Esophagus squamous epithelium (tissue), 5 donors: ENCODE results near the gene AMN. TPM values are rescaled to one million over a fixed set of nuclear protein-coding genes. Genes with fewer than 3 reads are reported as not detected.

ENCODE experiments used
- DNase-seq: peaks from one replicate; lab custom pipeline; 2025; lab: John Stamatoyannopoulos, UW
- H3K27ac ChIP-seq, 4 donors: fragments of 200-600 bp; sonication (generic); one replicate each; pipeline ENCODE4 v1.5.1; 2016 to 2019; ENCODE audit warnings: mild to moderate bottlenecking in 1 of 4
- H3K27me3 ChIP-seq, 4 donors: fragments of 200-600 bp; sonication (generic); 1 replicate in 3 of 4; 2 replicates in 1 of 4; pipeline versions ENCODE4 v1.5.1 to v1.6.0; 2017 to 2021; ENCODE audit warnings: antibody characterized with exemption in 1 of 4
- H3K36me3 ChIP-seq, 3 donors: fragments of 200-600 bp; sonication (generic); one replicate each; pipeline ENCODE4 v1.5.1; 2016 to 2019
- H3K4me1 ChIP-seq, 3 donors: fragments of 200-600 bp; sonication (generic); one replicate each; pipeline ENCODE4 v1.5.1; 2017 to 2019
- H3K4me3 ChIP-seq, 4 donors: fragments of 200-600 bp; sonication (generic); 1 replicate in 3 of 4; 2 replicates in 1 of 4; pipeline ENCODE4 v1.5.1; 2016 to 2019; ENCODE audit warnings: mild to moderate bottlenecking in 2 of 4, moderate library complexity in 1 of 4
- H3K9me3 ChIP-seq, 3 donors: fragments of 200-600 bp; sonication (generic); one replicate each; pipeline ENCODE4 v1.5.1; 2016 to 2019
- CTCF ChIP-seq, 6 experiments: fragments of 450-650 bp in 4 of 6; fragments of 200-600 bp in 2 of 6; sonication (generic) in 2 of 6; IDR thresholded peaks; one replicate each; pipeline ENCODE4 v1.5.1; 2016 to 2019; ENCODE audit warnings: antibody characterized with exemption in 6 of 6, mild to moderate bottlenecking in 4 of 6, moderate library complexity in 4 of 6
- POLR2A ChIP-seq, 4 donors: fragments of 450-650 bp; IDR thresholded peaks; one replicate each; pipeline ENCODE4 v1.6.1; 2017; ENCODE audit warnings: antibody characterized with exemption in 4 of 4, mild to moderate bottlenecking in 4 of 4, moderate library complexity in 3 of 4
- WGBS, 2 donors: methylation state at CpG; one replicate each; pipeline ENCODE4 v1.1.5; 2018; 5-methylcytosine and 5-hydroxymethylcytosine counted together
- intact Hi-C: fragments of 100-400 bp; cut with DNase I; formaldehyde crosslinking; loops from one replicate; pipeline ENCODE4 v1.15.0; 2022
- total RNA-seq, 4 donors: library from RNA; depleted of rRNA; stranded (reverse); fragments of >200 nt; gene quantifications; one replicate each; pipeline ENCODE4 v1.1.0, GENCODE V29; 2016
- donor health status: DM: yes; HTN: yes; CAD: no.

The AMN gene
- total RNA-seq, 4 donors from 2014 or later: 7.6 to 24.0 (median 19.7) TPM

GRCh38 chr14:102969060-102969791 is 46.8 kb downstream of the AMN start:
- TF ChIP-seq CTCF (IDR thresholded peaks at IDR 0.05): no peak
- TF ChIP-seq POLR2A (IDR thresholded peaks at IDR 0.05): no peak
- WGBS, 2 donors: 90 to 92% methylated on average over 18 to 20 of the region's 26 CpGs
- Histone ChIP-seq H3K36me3 (peaks cover 34 to 98% (median 59%) of the 10 kb centered on the region in 3 donors), H3K9me3 (no peaks in the 10 kb centered on the region), H3K27me3 (no peaks in the 10 kb centered on the region), H3K4me1 (no peaks in the 10 kb centered on the region), H3K27ac (no peak overlapping the region), H3K4me3 (no peak overlapping the region)
- intact Hi-C loops: no loop called here
- no peak for DNase-seq

GRCh38 chr14:102969901-102970300 is 47.4 kb downstream of the AMN start:
- H3K36me3 ChIP-seq: peaks cover 38 to 98% (median 54%) of the 10 kb centered on the region in 3 donors

GRCh38 chr14:102970496-102970895 is 48.0 kb downstream of the AMN start:
- 89 to 93% methylated on average over 10 of the region's 10 CpGs for WGBS, 2 donors
- DNase-seq: no peak
- intact Hi-C loops: no loop called here
- no peaks in the 10 kb centered on the region for H3K9me3 ChIP-seq
- peaks cover 39 to 98% (median 55%) of the 10 kb centered on the region in 3 donors for H3K36me3 ChIP-seq
- no peaks in the 10 kb centered on the region for H3K27me3 ChIP-seq
- TF ChIP-seq POLR2A (IDR thresholded peaks at IDR 0.05) (no peak), CTCF (IDR thresholded peaks at IDR 0.05) (no peak)
- H3K4me1 ChIP-seq: no peaks in the 10 kb centered on the region
- H3K27ac ChIP-seq: no peak overlapping the region
- no peak overlapping the region for H3K4me3 ChIP-seq

More at GRCh38 chr14:102969901-102970300, 47.4 kb downstream of the AMN start:
- no peaks in the 10 kb centered on the region for H3K4me1 ChIP-seq
- intact Hi-C loops: no loop called here
- no peaks in the 10 kb centered on the region for H3K9me3 ChIP-seq
- no peak for TF ChIP-seq CTCF (IDR thresholded peaks at IDR 0.05)
- TF ChIP-seq POLR2A (IDR thresholded peaks at IDR 0.05): no peak
- DNase-seq: no peak
- no peak overlapping the region for H3K4me3 ChIP-seq
- no peak overlapping the region for H3K27ac ChIP-seq
- 92 to 94% methylated on average over 10 to 11 of the region's 11 CpGs for WGBS, 2 donors
- no peaks in the 10 kb centered on the region for H3K27me3 ChIP-seq

- Histone ChIP-seq H3K4me3 (no peak overlapping the region), H3K27me3 (no peaks in the 10 kb centered on the region), H3K27ac (no peak overlapping the region), H3K36me3 (peaks cover 32 to 98% (median 51%) of the 10 kb centered on the region in 3 donors), H3K4me1 (no peaks in the 10 kb centered on the region), H3K9me3 (no peaks in the 10 kb centered on the region)
- 91 to 99% methylated on average over 8 of the region's 9 CpGs for WGBS, 2 donors
- TF ChIP-seq CTCF (IDR thresholded peaks at IDR 0.05): no peak
- TF ChIP-seq POLR2A (IDR thresholded peaks at IDR 0.05): no peak
- DNase-seq: no peak
- intact Hi-C loops: no loop called here
Measured at GRCh38 chr14:102971314-102971713, 48.9 kb downstream of the AMN start.

- no peak for TF ChIP-seq POLR2A (IDR thresholded peaks at IDR 0.05)
- TF ChIP-seq CTCF (IDR thresholded peaks at IDR 0.05): no peak
- DNase-seq: no peak
- Histone ChIP-seq H3K27me3 (no peaks in the 10 kb centered on the region), H3K27ac (no peak overlapping the region), H3K4me3 (no peak overlapping the region), H3K9me3 (no peaks in the 10 kb centered on the region), H3K36me3 (peaks cover 25 to 98% (median 46%) of the 10 kb centered on the region in 3 donors), H3K4me1 (no peaks in the 10 kb centered on the region)
- WGBS, 2 donors: 93 to 96% methylated on average over 19 of the region's 25 CpGs
- intact Hi-C loops: no loop called here
Measured at GRCh38 chr14:102971836-102972606, 49.6 kb downstream of the AMN start.
